Choroid plexus epithelial cell (primary cell): ENCODE data around the gene SRGAP1.
"Not testable (repeated sequence)": the region's sequence is repeated elsewhere in the genome, so short reads cannot be mapped to it uniquely, and the experiment has no call there.

Source experiments
- DNase-seq: peaks from one replicate; pipeline ENCODE4 v3.0.0-alpha.2; 2010; ENCODE audit warnings: low read depth
- H3K4me3 ChIP-seq: 2 replicates; pipeline ENCODE4 v1.5.1; 2011; ENCODE audit warnings: low read depth, mild to moderate bottlenecking, control low read depth, low read length, moderate library complexity
- CTCF ChIP-seq: conservative IDR thresholded peaks from 2 replicates; pipeline ENCODE4 v1.5.1; 2011; ENCODE audit warnings: low read depth, mild to moderate bottlenecking, control low read depth, inconsistent platforms, low read length, moderate library complexity

SRGAP1 gene

DNA sequence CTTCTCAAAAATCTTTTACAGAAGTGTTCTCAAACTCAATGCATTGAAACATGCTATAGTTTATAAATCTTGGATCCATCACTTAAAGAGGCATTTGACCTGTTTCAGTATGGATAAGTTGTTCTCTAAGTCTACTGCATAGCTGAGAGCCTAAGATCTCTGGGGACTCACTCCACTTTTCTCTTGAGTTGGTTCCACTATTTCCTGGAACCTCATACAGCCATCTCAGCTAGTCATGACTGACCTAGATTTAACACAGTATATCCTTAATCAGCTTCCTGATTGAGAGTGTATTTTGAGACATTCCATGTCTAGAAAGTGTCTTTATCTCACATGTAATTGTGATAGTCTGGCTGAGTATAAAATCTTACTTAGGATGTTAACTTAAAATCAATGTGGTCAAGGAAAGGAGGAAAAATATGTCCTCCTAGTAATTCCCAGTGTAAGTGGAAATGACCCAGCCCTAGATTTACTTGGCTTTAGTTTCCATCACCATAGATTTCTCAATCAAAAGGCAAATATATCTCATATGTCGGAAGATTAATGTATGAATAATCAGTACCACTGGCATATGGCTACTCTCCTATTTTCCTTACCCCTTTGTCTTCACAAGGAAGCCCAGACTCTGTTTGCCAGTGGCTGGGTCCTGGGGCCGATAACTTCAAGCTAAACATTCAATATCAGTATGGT is 315.7 kb downstream of the SRGAP1 start:
- DNase-seq: no peak
- H3K4me3 ChIP-seq: no peak overlapping the region
- no peak for TF ChIP-seq CTCF

DNA sequence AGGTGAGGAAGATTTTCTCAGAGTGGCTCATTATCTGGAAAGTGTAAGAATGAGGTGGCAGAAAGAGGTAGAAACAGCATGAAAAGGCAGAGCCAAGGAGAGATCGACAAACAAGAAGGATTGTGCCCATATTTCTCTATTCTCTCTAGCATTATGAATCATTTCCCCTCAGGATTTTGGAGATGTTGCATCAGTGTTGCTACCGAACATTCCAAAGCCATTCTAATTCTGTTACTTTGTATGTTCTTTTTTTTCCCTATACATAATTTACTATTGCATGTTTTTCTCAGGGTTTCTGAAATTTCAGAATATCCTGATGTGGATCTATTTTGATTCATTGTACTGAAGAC is 316.2 kb downstream of the SRGAP1 start:
- TF ChIP-seq CTCF: no peak
- peak; percentile 77 for DNase-seq
- no peak overlapping the region for H3K4me3 ChIP-seq

- not testable (repeated sequence) for DNase-seq, H3K4me3 ChIP-seq
Measured at GRCh38 chr12:64166606-64167005, 322.1 kb downstream of the SRGAP1 start.

- DNase-seq, H3K4me3 ChIP-seq: not testable (repeated sequence)
Measured at GRCh38 chr12:64167041-64167440, 322.5 kb downstream of the SRGAP1 start.

- no peak for DNase-seq
- TF ChIP-seq CTCF: no peak
- no peak overlapping the region for H3K4me3 ChIP-seq
Measured at GRCh38 chr12:64170024-64170423, 325.5 kb downstream of the SRGAP1 start.

DNA sequence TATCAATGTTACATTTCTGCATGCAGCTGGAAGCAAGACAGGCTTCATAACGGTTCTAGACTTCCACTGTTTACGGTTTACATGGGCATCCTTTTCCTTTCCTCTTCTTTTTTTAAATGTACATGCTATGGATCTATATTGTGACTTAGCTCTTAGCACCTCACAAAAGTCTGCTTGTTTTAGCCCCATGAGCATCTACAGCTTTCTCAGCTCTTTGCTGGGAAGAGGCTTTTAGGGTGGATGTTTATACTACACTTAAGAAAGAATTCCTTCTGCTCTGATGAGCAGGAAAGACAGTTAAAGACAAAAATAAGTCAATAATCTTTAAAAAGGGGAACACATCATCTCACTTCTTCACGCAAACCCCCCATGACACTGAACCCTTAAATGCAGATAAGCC is 326.2 kb downstream of the SRGAP1 start:
- H3K4me3 ChIP-seq: no peak overlapping the region
- no peak for TF ChIP-seq CTCF
- no peak for DNase-seq

DNA sequence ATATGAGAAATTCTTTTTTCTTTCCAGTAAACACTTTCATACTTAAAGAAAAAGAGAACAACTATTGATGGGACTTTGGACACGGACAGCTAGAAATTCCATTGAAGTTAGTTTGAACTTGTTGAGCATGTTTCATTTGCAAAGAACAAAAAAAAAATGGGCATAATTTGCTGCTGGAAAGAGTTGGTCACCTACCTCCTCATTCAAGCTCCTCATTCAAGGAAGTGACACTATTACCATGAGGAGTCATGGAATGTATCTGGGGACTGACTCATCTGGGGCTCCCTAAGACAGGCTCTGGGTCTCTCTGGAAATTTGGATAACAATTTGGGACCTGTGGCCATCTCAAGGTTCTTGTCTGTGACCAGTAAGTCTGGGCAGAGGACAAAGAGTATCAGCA is 327.2 kb downstream of the SRGAP1 start:
- DNase-seq: no peak
- no peak overlapping the region for H3K4me3 ChIP-seq
- no peak for TF ChIP-seq CTCF

GRCh38 chr12:64172143-64172970 is 327.9 kb downstream of the SRGAP1 start:
- H3K4me3 ChIP-seq: no peak overlapping the region
- DNase-seq: no peak
- TF ChIP-seq CTCF: no peak
